ENCODE results near the gene SNRPD2. TPM values are rescaled to one million over a fixed set of nuclear protein-coding genes. Genes with fewer than 3 reads are reported as not detected.
"Not testable (repeated sequence)": the region's sequence is repeated elsewhere in the genome, so short reads cannot be mapped to it uniquely, and the experiment has no call there.

The SNRPD2 gene
- total RNA-seq, 2 donors from 2014 or later, result 158 to 201 TPM

GRCh38 chr19:45692187-45693105 lies 693 bp upstream of the SNRPD2 start, which contains the start of gene QPCTL:
Gene QPCTL (plus strand): TSS chr19:45692666. CDS start chr19:45692704, 38 bp downstream.
- Histone ChIP-seq H3K4me3 (peak within 1 kb of the TSS; percentile 81 to 85), H3K36me3 (peaks cover 20% of the 10 kb centered on the region), H3K27ac (peak within 1 kb of the TSS; percentile 86 to 92), H3K9me3 (no peaks in the 10 kb centered on the region), H3K4me1 (peaks cover 0 to 19% of the 10 kb centered on the region in 2 donors), H3K27me3 (no peaks in the 10 kb centered on the region)
- TF ChIP-seq CTCF (IDR thresholded peaks at IDR 0.05), result no peak
- peak; percentile 98 for DNase-seq (ENCODE audit: low spot score)

GRCh38 chr19:45687599-45687998 lies 4.2 kb downstream of the SNRPD2 start:
- Histone ChIP-seq H3K27ac (no peak overlapping the region), H3K9me3 (no peaks in the 10 kb centered on the region), H3K27me3 (no peaks in the 10 kb centered on the region), H3K4me1 (peaks cover 0 to 8% of the 10 kb centered on the region in 2 donors), H3K36me3 (peaks cover 30% of the 10 kb centered on the region), H3K4me3 (no peak overlapping the region)
- no peak for DNase-seq (ENCODE audit: low spot score)
- no peak for TF ChIP-seq CTCF (IDR thresholded peaks at IDR 0.05)

GRCh38 chr19:45685045-45685444 lies 6.7 kb downstream of the SNRPD2 start:
- H3K27me3 ChIP-seq; DNase-seq (ENCODE audit: low spot score); H3K9me3 ChIP-seq; H3K27ac ChIP-seq; H3K4me3 ChIP-seq: not testable (repeated sequence)
- H3K36me3 ChIP-seq, result peaks cover 30% of the 10 kb centered on the region
- peaks cover 0 to 13% of the 10 kb centered on the region in 2 donors for H3K4me1 ChIP-seq

GRCh38 chr19:45682908-45683307 lies 8.8 kb downstream of the SNRPD2 start:
- peaks cover 1 to 4% of the 10 kb centered on the region in 2 donors for H3K27me3 ChIP-seq
- H3K27ac ChIP-seq, result no peak overlapping the region
- DNase-seq (ENCODE audit: low spot score), result no peak
- peaks cover 22% of the 10 kb centered on the region for H3K36me3 ChIP-seq
- peaks cover 0 to 15% of the 10 kb centered on the region in 2 donors for H3K4me1 ChIP-seq
- no peak for TF ChIP-seq CTCF (IDR thresholded peaks at IDR 0.05)
- H3K4me3 ChIP-seq, result no peak overlapping the region
- no peaks in the 10 kb centered on the region for H3K9me3 ChIP-seq

- TF ChIP-seq CTCF (IDR thresholded peaks at IDR 0.05), result no peak
- H3K27me3 ChIP-seq, result peaks cover 6 to 9% of the 10 kb centered on the region in 2 donors
- DNase-seq (ENCODE audit: low spot score), result no peak
- peaks cover 15% of the 10 kb centered on the region for H3K36me3 ChIP-seq
- peak overlapping the region in 1 of 2 donors; percentile 44 for H3K4me3 ChIP-seq
- no peaks in the 10 kb centered on the region for H3K9me3 ChIP-seq
- H3K27ac ChIP-seq, result peak overlapping the region; percentile 71 to 74
- peaks cover 0 to 23% of the 10 kb centered on the region in 2 donors for H3K4me1 ChIP-seq
Measured at GRCh38 chr19:45682117-45682516, 9.6 kb downstream of the SNRPD2 start.

- DNase-seq (ENCODE audit: low spot score), result peak; percentile 92
- Histone ChIP-seq H3K4me1 (peaks cover 0 to 29% of the 10 kb centered on the region in 2 donors), H3K36me3 (peaks cover 8% of the 10 kb centered on the region), H3K27ac (peak overlapping the region; percentile 71 to 74), H3K4me3 (peak overlapping the region; percentile 23 to 44), H3K27me3 (peaks cover 6 to 14% of the 10 kb centered on the region in 2 donors), H3K9me3 (no peaks in the 10 kb centered on the region)
- peak; percentile 97 to 99 for TF ChIP-seq CTCF (IDR thresholded peaks at IDR 0.05)
Measured at GRCh38 chr19:45681391-45682015, 10.2 kb downstream of the SNRPD2 start.

Data from right atrium auricular region (tissue), 2 donors.